GM19240 (cell line): ENCODE measurements around the gene CHRNA10.

Experiments
- DNase-seq: peaks from one replicate; pipeline ENCODE4 v3.0.0; 2011; ENCODE audit warnings: low spot score; ENCODE audit not compliant: insufficient read length

CHRNA10 gene

GRCh38 chr11:3635641-3636375 lies 35.4 kb downstream of the CHRNA10 start:
- no peak for DNase-seq

- no peak for DNase-seq
These were observed 39.0 kb downstream of the CHRNA10 start for GRCh38 chr11:3632070-3632660.

- DNase-seq = no peak
These were observed 39.9 kb downstream of the CHRNA10 start for GRCh38 chr11:3631331-3631730.

GRCh38 chr11:3627291-3627690 lies 43.9 kb downstream of the CHRNA10 start:
- DNase-seq = no peak

GRCh38 chr11:3626250-3626960 lies 44.8 kb downstream of the CHRNA10 start:
- no peak for DNase-seq

GRCh38 chr11:3623767-3624458 lies 47.3 kb downstream of the CHRNA10 start:
- no peak for DNase-seq

- DNase-seq = no peak
These were observed 48.1 kb downstream of the CHRNA10 start for GRCh38 chr11:3623121-3623520.

- DNase-seq = no peak
These were observed 48.7 kb downstream of the CHRNA10 start for GRCh38 chr11:3622521-3622920.

- no peak for DNase-seq
These were observed 53.2 kb downstream of the CHRNA10 start for GRCh38 chr11:3617990-3618389.

GRCh38 chr11:3616721-3617460 lies 54.3 kb downstream of the CHRNA10 start:
- DNase-seq = no peak

- DNase-seq = no peak
These were observed 55.2 kb downstream of the CHRNA10 start for GRCh38 chr11:3615998-3616397.
